HG02623 (cell line): ENCODE measurements around the gene PMEPA1.
A peak's percentile ranks its signal among the peaks of the same experiment; 100 is the strongest.

Experiments used
- ATAC-seq: cut with Tn5 transposase; IDR thresholded peaks from one replicate; pipeline ENCODE4 v1.9.1; 2021; ENCODE audit warnings: moderate library complexity; ENCODE audit not compliant: unreplicated experiment

PMEPA1 gene, protein sequence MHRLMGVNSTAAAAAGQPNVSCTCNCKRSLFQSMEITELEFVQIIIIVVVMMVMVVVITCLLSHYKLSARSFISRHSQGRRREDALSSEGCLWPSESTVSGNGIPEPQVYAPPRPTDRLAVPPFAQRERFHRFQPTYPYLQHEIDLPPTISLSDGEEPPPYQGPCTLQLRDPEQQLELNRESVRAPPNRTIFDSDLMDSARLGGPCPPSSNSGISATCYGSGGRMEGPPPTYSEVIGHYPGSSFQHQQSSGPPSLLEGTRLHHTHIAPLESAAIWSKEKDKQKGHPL

DNA sequence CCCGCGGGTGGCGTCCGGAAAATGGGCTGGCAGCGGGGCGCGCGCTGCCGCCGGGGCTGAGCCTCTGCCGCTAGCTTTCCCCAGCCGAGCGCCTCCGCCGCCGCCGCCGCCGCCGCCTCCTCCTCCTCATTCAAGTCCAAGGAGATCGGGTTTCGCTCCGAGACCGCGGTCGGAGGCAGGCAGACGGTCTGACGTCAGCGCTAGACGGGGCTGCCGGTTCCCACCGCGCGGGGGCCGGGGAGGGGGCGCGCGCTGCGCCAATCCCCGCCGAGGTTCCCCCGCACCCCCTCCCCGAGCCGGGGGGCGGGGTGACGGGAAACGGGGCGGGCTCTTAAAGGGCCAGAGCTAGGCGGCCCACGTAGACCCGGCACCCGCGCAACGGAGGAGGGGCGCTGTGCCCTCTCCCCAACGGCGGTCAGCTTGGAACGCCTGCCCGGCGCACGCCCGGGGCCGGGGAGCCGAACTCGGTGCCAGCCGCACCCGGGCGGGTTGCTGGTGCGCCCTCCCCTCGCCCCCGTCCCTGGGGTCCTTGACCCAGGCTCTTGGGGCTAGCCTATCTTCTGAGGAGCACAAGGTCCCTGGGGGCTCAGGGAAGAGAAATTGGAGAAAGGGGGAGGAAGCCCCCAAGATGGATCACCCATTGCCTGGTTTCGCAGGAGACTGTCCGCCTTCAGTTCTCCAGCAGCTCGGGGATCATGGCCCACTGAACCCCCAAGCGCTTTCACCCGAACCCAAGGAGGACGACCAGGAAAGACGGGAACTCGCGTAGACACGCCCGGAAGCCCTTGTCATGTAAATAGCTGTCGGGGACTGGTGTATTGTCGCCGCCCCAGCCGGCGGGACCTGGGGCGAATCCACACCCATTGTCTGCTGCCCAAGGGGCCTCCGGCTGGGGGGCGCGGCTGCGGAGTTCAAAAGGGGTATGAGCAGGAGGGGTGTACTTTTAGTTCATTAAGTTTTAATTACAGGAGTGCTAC, at the start of gene PMEPA1:
TSS of gene PMEPA1 (minus strand) at position 193 of the 977 bp plus-strand sequence. CDS start 433 bp downstream, outside the sequence.
- ATAC-seq: peak; percentile 78

DNA sequence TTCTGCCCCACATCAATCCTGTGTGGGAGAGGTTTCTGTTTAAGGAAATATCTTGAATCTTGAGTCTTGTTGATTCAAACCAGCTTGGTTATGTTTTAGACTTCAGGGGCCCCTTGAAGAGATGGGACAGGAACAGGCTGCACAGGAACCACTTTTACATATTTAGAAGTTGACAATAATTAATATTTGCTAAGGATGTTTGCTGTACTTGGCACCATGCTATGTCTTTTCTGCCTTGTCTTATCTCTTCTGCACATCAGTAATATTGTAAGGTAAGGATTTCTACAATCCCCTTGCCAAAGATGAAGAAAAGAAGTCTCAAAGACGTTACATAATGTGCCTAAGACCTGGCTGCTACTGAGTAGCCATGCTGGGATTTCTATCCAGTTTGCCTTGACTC, 48.0 kb upstream of the PMEPA1 start:
- no peak for ATAC-seq

DNA sequence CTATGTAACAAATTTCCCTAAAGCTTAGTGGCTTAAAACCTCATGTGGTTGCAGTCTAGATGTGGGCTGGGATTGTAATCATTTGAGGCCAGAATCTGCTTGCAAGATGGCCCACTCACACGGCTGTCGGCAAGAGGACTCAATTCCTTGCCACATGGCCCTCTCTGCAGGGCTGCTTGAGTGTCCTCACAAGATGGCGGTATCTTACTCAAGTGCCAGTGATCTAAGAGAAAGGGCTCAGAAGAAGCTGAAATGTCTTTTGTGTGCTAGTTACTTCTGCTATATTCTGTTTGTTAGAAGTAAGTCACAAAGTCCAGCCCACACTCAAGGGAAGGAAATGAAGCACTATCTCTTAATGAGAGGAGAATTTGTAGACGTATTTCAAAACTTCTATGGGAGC, 47.1 kb upstream of the PMEPA1 start:
- ATAC-seq: no peak

DNA sequence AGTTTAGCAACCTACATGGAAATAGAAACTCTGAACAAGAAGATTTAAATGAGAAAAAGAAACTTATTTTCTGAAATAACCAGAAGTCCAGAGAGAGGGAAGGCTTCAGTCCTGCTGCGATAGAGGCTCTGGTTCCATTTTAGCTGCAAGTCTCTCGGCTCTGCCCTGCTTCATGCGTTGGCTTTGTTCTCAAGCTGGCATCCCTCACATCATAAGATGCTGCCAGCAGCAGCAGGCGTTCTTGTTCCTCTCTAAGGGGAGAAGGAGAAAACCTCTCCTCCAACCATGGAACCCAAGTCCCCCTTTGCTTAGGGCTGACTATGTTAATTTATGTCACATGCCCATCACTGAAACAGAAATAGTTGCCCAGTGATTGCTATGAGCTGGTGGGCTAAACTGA, 46.4 kb upstream of the PMEPA1 start:
- ATAC-seq: no peak

DNA sequence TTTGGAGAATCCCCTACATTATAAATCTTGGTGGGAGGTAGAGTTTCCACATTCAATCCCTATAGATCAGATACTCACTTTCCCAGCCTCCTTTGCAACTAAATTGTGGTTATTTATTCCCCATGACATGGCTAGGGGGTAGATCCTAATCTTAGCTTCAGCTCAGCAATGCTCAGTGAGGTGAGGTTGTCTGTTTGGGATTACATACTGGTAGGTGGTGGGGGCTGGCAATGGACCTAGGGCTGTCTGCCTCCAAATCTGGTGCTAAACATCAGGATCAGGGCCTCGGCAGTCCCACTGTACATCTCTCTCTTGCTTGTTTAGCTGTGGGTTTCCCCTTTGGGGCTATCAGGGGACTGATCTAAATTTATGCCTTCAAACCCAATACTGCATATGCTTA, 45.8 kb upstream of the PMEPA1 start:
- no peak for ATAC-seq

DNA sequence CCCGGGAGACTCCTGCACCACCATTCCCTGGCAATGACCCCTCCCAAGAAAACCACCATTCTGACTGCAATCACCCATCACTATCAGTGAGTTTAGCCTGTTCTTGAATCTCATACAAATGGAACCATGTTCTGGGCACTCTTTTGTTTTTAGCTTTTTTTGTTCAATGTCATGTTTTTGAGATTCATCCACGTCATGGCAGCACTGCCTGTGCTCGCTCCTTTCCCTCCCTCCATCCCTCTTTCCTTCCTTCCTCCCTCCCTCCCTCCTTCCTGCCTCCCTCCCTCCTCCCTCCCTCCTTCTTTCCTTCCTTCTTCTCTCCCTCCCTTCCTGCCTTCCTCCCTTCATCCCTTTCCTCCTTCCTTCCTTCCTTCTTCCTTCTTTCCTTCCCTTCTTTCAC, 44.4 kb upstream of the PMEPA1 start:
- ATAC-seq: no peak

DNA sequence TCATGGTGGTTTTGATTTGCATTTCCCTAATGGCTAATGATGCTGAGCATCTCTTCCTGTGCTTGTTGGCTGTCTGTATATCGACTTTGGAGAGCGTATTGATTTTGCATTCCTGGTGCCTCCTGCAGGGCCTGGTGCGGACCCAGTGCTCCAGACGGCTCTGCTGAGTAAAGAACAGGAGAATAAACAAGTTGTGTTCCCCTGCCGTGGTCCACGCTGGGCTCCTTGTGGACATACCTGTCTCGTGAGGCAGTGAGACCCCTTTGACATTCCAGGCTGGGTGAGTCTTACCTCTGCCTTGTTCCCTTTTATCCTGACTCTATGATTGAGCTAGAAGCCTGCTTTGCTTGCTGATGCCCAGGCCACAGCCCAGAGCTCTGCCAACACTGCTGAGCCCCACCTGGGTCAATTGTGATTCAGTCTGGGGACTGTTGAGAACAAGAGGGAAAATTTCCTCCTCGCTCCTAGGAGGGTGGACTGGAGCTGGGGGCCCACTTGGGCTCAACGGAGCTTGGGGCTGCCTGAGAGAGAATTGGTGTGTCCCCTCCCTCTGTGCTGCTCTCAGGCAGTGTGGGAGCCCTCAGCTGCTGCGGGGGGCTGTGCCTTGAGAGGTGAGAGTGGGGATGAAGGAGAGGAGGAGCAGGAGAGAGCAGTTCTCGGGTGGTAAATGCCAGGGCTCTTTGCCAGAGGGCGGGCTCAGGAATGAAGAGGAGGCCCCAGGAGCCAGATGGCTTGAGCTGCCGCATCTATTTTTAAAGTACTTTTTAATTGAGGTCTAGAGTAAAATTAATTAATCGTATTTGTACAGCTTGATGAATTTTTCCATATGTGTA, 43.7 kb upstream of the PMEPA1 start:
- no peak for ATAC-seq

DNA sequence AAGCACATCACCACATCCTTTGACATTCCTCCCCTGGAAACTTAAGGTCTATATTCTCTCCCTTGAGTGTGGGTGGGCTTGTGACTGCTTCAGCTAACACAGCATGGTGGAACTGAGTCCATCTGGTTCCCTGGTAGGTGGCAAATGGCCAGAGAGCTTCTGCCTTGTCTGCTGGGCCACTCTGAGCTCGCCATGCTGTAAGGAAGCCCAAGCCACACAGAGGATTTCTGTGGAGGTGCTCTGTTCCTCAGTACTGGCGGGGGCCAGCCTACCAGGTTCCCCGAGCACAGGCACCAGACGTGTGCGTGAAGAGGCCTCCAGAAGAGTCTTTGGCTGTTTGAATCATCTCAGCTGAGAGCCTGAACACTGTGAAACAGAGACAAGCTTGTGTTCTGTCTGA, 41.6 kb upstream of the PMEPA1 start:
- no peak for ATAC-seq

DNA sequence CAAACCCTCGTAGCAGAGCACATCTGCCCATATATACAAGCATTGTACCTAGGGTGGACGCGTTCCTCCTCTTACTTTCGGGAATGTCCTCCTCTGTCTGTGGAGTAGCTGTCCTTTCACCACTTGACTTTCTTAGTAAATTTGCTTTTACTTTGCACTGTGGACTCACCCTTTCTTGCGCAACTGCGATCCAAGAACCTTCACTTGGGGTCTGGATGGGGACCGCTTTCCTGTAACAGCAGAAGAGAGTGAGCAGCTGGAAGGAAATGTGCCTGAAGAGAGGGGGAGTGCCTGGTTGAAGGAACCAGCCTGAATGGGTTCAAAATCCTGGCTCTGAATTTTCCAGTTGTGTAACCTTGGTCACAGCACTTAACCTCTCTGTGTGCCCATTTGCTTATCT, 40.1 kb upstream of the PMEPA1 start:
- ATAC-seq: no peak

DNA sequence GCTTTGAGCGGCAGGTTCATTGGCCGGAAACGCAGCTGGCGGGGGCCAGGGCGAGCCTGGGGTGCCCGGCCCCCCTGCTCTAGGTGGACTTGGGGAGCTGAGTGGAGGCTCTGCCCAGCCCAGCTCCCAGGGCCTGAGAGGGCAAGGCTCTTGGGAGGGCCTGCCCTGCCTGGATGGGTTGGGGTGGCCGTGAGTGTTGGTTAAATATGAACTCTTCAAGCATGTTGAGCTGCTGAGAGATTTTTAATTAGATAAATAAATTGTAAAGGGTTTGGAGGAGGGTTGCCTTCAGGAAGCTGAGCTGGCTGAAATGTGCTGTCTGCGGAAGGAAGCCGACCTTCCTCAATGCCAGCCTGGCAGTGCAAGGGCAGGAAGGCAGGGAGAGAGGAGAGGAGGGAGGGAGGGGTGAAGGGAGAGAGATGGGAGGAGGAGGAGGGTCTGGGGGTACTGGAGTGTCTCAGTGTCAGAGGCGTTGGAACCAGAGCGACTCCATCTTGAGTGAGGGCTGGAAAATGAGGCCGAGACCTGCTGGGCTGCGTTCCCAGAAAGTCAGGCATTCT, 39.4 kb upstream of the PMEPA1 start:
- no peak for ATAC-seq

DNA sequence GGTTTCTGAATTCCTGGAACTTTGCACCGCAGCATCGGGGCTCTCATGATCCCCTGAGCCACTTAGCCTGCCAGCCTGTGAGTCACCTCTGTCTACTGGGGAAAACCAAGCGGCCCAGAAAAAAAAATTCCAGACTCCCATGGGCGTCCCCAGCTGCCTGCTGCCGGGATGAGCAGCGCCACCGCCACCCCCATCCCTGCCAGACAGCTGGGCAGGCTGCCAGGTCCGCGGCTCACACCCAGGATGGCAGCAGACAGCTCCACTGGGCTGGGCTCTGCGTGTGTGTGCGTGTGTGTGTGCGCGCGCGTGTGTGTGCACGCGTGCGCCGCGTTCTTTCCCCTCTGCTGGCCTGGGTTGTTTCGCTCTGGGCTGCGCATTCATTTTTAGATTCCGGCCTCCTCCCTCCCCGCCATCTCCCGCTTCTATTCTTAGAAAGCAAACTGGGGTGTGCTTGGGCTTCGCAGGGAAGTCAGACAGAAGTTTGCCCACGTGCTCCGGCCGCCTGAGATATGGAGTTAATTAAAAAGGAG, 38.9 kb upstream of the PMEPA1 start:
- peak; percentile 55 for ATAC-seq

DNA sequence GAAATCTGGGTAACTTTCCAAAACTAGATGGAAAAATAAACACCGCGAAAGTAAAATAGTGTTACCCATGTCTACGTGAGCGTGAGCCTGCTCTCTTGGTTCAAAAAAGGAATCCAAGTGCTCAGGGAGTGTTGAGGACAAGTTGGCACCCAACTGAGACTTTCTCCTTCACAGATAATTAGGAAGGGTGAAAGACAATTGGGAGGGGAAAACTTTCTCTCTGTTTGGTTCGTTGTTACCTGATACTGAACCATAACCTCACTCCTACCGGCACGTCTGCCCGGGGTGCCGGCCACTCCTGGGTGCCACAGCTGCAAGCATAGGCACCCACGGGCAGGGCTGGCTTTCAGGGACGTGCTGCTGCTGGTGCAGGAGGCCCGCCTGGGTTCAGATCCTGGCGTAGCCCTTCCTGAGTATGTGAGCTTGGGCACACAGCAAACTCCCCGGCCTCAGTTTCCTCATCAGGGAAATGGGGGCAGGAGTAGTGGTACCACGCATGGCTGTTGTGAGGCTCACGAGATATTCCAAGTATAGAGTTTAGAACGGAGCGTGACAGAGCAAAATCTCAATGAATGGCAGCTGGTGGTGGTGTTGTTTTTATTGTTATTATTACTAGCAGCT, 38.2 kb upstream of the PMEPA1 start:
- ATAC-seq: no peak

DNA sequence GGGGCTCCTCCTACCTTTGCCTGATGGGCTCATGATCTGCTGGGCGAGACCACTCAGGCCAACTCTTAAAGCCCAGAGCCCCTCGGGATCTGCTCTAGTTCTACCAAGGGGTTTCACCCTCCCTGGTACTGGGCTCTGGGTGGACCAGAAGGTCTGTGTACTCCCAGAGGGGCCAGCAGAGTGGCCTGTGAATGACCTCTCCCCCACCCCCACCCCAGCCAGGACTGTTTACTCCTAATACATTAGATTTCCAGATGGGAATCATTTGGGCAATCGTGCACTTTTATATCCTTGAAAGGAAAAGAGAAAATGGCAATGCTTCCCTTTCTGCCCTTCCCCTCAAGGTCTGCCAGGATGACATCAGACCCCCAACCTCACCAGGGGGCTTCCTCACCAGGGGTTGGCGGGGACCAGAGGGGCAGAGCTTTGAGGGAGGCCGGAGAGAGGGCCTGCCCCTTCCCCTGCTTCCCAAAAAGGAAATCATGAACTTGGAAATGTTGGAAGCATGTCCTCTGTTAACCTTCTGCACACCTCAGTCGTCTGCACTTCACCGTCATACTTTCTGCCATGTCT, 37.1 kb upstream of the PMEPA1 start:
- no peak for ATAC-seq

DNA sequence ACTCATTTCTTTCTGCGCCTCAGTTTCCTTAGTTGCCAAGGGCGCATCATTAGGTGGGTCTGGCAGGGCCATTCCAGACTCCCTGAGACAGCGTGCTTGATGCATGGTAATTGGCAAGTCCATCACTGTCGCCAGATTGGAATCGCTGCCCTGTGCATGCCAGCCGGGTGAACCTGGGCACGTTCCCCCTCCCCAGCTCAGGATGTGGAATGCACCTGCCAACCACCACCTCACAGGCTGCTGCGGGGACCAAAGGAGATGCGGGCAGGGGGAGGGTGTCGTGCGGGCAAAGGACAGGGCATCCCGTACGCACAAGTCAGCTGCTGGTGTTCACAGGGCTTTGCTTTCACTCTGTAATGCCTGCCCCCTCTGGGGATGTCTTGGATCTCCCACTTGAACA, 36.4 kb upstream of the PMEPA1 start:
- no peak for ATAC-seq

DNA sequence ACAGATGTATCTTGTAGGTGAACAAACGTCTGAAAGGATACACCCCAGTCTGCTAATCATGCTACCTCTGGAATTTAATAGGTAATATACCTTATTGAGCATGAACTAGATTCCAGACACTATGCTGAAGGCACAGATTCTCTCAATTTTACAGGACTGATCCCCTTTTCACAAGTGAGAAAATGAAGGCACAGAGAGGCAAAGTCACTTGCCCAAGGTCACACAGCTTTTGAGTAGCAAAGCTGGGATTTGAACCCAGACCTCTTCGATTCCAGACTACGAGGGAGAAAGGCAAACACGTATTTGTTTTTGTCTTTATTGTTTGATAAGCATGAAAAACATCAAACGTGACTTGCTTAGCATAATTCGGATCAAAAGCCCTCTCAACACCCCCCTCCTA, 34.4 kb upstream of the PMEPA1 start:
- ATAC-seq: no peak

DNA sequence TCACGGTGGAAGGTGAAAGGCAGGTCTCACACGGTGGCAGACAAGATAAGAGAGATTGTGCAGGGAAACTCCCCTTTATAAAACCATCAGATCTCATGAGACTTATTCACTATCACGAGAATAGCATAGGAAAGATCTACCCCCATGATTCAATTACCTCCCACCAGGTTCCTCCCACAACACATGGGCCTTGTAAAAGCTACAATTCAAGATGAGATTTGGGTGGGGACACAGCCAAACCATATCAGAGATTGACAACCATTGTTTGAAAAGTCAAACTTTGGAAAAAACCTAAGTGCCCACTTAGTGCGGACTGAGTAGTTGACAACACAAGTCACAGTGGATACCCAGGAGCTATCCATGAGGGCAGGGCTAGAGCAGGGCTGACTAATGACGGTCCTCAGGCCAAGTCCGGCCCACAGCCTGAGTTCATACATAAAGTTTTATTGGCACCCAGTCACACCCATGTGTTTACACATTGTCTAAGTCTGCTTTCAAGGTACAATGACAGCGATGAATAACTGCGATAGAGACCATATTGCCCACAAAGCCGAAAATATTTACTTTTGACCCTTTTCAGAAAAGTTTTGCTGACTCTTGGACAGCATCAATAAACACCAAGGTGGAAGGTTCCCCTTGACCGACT, 33.8 kb upstream of the PMEPA1 start:
- no peak for ATAC-seq

DNA sequence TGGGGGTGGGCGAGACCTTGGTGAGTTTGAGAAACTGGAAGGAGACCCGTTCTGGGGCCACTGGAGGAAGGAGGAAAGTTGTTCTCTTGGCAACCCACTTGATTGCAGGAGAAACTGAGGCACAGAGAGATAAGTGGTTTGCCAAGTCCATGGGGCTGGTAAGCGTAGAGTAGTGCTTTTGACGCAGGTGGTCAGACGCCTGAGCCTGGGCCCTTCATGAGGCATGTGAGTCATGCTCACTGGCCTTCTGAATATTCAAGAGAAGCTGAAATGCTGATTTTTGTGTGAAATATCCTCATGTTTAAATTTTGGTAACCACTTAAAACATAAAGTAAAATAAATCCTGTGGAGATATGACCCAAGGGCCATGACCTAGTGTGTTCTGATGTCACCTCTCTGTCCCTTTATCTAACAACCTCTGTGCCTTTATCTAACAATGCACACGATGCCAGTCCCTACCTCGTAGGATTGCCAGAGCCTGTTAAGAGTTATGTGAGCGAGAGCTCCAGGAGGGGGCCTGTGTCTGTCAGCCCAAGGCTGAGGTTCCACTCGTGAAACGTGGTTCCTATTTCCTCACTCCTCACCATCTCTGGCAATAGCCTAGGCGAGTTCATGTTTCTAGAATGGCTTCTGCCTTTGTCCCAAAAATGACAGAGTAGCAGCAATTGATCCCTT, 32.8 kb upstream of the PMEPA1 start:
- ATAC-seq: no peak

DNA sequence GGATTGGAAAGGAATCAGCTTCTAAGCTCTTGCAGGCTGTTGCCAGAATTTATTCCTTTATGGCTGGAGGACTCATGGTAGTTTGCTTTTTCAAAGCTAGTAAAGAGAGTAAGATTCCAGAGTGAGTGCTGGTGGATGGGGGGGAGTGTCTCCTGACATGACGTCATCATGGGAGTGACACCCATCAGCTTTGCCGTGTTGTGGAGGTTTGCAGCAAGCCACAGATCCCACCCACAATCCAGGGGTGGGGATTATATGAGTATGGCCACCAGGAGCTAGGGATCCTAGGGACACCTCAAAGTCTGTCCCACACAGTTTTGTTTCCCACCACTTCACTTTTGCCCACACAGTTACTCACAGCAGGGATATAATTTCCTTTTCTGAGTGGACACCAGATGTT, 28.7 kb upstream of the PMEPA1 start:
- ATAC-seq: no peak

DNA sequence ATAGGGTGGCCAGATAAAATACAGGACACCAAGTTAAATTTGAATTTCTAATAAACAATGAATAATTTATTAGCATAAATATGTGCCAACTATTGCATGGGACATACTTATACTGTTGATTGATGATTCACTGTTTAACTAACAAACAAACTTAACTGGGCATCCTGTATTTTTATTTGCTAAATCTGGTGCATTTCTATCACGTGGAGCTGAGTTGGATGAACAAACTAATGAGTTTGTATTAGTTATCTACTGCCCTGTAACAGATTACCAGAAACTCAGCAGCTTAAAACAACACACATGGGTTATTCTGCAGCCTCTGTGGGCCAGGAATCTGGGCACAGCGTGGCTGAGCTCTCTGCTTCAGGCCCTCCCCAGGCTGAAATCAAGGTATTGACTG, 28.2 kb upstream of the PMEPA1 start:
- no peak for ATAC-seq
